SK-N-MC (cell line): ENCODE measurements around the gene BAG1.

ENCODE experiments used
- DNase-seq: peaks from one replicate; pipeline ENCODE4 v3.0.0-alpha.2; 2011; ENCODE audit warnings: low read depth, low spot score
- H3K27ac ChIP-seq: fragments of 200-600 bp; sonication (generic); 2 replicates; pipeline ENCODE4 v1.5.1; 2016; ENCODE audit warnings: mixed run types
- H3K36me3 ChIP-seq: fragments of 200-600 bp; sonication (generic); 2 replicates; pipeline ENCODE4 v1.6.1; 2017; ENCODE audit warnings: antibody characterized with exemption, low read length, mixed read lengths; ENCODE audit not compliant: insufficient read depth
- H3K4me3 ChIP-seq: fragments of 200-600 bp; sonication (generic); 2 replicates; pipeline ENCODE4 v1.5.1; 2016
- H3K9ac ChIP-seq: fragments of 200-600 bp; sonication (generic); 2 replicates; pipeline ENCODE4 v1.8.0; 2017; ENCODE audit warnings: mixed run types, mixed read lengths; ENCODE audit not compliant: insufficient read length
- H3K9me3 ChIP-seq: fragments of 200-600 bp; sonication (generic); 2 replicates; pipeline ENCODE4 v1.6.1; 2017; ENCODE audit warnings: low read depth, mild to moderate bottlenecking, antibody characterized with exemption, low read length, moderate library complexity, mixed read lengths
- EZH2 ChIP-seq: fragments of 200-600 bp; sonication (generic); IDR thresholded peaks from one replicate; pipeline ENCODE4 v1.6.1; 2017; ENCODE audit warnings: antibody characterized with exemption
- FOXP2 ChIP-seq: optimal IDR thresholded peaks from 2 replicates; pipeline ENCODE3; 2011; ENCODE audit warnings: mild to moderate bottlenecking, moderate library complexity; ENCODE audit not compliant: insufficient read depth; ENCODE audit errors: extremely low read length, control extremely low read depth
- POLR2AphosphoS5 ChIP-seq: IDR thresholded peaks from 2 replicates; pipeline ENCODE4 v1.6.1; 2012; ENCODE audit warnings: mild to moderate bottlenecking, low read depth, low read length, borderline replicate concordance

BAG1 gene

DNA sequence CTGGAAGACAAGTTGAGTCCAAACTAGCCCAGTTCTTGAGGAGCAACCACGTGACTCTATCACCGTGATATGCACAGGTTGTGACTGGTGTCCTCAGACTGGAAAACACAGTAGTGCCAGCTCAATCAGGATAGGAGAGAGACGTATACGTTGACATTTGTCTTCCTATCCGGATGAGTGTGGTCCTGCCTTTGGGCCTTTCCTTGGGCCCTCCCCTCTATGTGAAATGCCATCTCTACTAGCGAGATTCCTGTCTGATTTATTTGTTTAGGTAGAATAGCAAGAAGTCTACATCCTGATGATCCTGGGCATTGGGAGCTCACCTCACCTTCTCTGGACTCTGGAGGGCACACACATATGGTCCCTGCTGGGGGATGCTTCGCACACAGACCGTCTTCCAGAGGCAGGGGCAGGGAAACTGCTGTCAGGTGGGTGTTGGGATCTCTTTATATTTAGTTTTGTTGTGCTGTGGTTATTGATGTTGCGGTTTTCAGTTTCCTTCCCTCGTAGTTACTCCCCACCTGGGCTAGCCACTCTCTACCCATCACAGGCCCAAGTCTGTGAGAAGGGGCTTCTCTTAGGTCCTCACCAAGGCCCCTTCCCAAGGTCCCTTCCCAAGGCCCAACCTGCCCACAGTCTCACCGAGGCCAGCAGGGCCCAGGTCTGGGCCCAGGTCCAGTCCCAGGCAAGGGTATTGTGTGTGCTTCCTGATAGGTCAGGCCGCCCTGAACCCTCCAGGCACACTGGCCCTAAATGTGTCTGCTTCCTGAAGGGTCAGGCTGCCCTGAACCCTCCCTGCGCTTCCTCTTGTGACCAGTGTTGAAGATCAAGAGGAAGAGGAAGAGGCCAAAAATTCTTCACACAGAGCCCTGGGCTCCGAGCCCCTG lies 43.6 kb downstream of the BAG1 start:
- no peak for DNase-seq
- Histone ChIP-seq H3K9ac (no peak overlapping the region), H3K9me3 (no peaks in the 10 kb centered on the region), H3K4me3 (no peak overlapping the region), H3K36me3 (no peaks in the 10 kb centered on the region), H3K27ac (no peak overlapping the region)
- no peak for TF ChIP-seq FOXP2
- no peak for TF ChIP-seq POLR2AphosphoS5
- TF ChIP-seq EZH2, result no peak

DNA sequence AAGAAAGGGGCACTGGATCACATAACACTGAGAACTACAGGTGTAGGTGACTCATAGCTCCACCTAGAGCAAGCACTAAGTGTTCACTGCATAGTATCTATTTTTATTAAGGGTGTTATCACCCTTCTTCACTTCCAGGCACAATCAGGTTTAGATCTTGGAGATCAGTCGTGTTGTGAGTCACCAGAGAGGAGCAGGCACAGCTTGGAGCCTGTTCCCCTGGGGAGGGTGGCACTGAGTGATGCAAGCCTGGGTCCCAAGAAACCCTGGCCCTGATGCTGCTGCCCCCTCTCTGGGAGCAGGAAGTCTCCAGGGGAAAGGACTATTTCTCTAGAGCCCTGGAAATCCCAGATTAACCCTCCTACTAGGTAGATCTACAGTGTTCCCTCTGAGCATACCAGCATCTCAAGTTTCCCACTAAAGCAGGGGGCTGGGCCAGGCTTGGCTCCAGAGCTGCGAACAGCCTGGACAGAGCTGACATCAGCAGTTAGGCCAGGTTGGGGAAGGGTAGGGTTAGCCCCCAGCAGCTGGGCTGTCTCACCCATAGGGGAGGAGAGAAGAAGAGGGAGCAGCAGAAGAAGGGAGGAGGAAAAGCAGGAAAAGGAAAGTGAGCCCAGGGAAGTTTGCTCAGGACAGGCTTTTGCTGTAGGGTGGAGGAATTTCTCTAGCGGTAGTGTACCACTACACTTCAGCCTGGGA lies 52.7 kb downstream of the BAG1 start:
- TF ChIP-seq POLR2AphosphoS5, result no peak
- no peak for TF ChIP-seq EZH2
- TF ChIP-seq FOXP2, result no peak
- H3K9me3 ChIP-seq, result no peaks in the 10 kb centered on the region
- no peak for DNase-seq
- H3K4me3 ChIP-seq, result no peak overlapping the region
- H3K27ac ChIP-seq, result no peak overlapping the region
- no peak overlapping the region for H3K9ac ChIP-seq
- H3K36me3 ChIP-seq, result no peaks in the 10 kb centered on the region

- Histone ChIP-seq H3K4me3 (no peak overlapping the region), H3K9me3 (no peaks in the 10 kb centered on the region), H3K9ac (no peak overlapping the region), H3K36me3 (no peaks in the 10 kb centered on the region), H3K27ac (no peak overlapping the region)
- DNase-seq, result no peak
- TF ChIP-seq FOXP2 (no peak), EZH2 (no peak), POLR2AphosphoS5 (no peak)
Observed at GRCh38 chr9:33210006-33210715, 54.3 kb downstream of the BAG1 start.

- DNase-seq, result no peak
- no peak overlapping the region for H3K4me3 ChIP-seq
- no peaks in the 10 kb centered on the region for H3K9me3 ChIP-seq
- TF ChIP-seq POLR2AphosphoS5, result no peak
- no peak for TF ChIP-seq FOXP2
- no peak for TF ChIP-seq EZH2
- no peak overlapping the region for H3K27ac ChIP-seq
- H3K9ac ChIP-seq, result no peak overlapping the region
- H3K36me3 ChIP-seq, result no peaks in the 10 kb centered on the region
Observed at GRCh38 chr9:33209394-33209793, 55.1 kb downstream of the BAG1 start.

DNA sequence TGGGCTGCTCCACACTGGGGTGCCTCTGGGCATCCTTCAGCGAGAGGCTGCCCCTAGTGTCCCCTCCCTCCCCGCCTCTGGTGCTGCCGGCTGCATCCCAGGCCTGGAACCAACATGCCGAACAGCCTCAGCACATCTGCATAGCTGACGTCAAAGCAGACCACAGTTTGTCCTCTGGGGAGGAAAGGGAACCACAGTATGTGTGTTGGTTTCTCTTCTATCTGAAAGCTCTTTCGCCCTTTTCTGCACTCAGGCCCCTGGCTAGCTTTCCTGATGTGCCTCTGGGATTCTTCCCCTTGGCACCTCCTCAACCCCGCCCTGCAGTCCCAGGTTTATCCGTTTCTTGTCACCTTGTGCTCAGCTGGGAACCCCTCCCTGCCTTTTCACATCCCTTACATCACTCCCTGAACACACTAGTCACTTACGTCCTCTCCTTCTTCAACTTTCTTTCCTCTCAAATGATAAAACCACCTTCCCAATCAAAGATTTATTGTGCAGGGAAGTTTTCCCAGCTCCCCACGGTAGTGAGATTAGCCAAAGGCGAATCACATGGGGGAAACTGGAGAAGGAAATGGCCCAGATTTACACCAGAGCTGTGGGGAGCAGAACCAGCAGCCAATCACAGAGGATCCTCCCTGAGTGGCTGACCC lies 61.8 kb downstream of the BAG1 start:
- H3K9ac ChIP-seq, result no peak overlapping the region
- TF ChIP-seq EZH2 (no peak), FOXP2 (no peak), POLR2AphosphoS5 (no peak)
- no peaks in the 10 kb centered on the region for H3K36me3 ChIP-seq
- no peak overlapping the region for H3K27ac ChIP-seq
- DNase-seq, result no peak
- no peaks in the 10 kb centered on the region for H3K9me3 ChIP-seq
- H3K4me3 ChIP-seq, result no peak overlapping the region
